Measurements from ENCODE around the gene TAAR9. TPM values are rescaled to one million over a fixed set of nuclear protein-coding genes. Genes with fewer than 3 reads are reported as not detected.
"Not testable (repeated sequence)": the region's sequence is repeated elsewhere in the genome, so short reads cannot be mapped to it uniquely, and the experiment has no call there.

The TAAR9 gene
- total RNA-seq, 2 donors from 2014 or later: not detected

DNA sequence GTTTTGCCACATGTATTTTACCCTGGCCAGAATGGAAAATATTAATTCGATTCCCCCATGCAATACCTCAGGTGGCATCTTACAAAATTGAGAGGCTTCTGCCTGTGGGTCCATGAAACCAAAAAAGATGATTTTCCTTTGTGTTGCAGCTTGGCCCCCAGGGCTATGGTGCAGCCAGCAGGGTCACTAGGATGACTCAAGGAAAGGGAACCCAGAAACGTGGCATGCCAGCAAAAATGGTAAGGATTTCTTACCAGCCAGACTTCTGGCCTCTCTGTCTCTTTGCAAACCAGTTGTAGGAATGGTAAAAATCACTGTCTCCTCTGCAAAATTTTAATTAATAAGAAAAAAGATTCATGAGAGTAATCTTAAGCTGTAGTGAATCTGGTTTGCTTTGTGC, 11.6 kb upstream of the TAAR9 start:
- Mint-ChIP-seq H3K4me3 (no peak overlapping the region), H3K27me3 (ENCODE audit: insufficient read depth) (peaks cover 31% of the 10 kb centered on the region), H3K36me3 (ENCODE audit: low read depth) (no peaks in the 10 kb centered on the region), H3K4me1 (peaks cover 22% of the 10 kb centered on the region), H3K27ac (no peak overlapping the region), H3K9me3 (peaks cover 9% of the 10 kb centered on the region)
- TF ChIP-seq, protein P1, sequence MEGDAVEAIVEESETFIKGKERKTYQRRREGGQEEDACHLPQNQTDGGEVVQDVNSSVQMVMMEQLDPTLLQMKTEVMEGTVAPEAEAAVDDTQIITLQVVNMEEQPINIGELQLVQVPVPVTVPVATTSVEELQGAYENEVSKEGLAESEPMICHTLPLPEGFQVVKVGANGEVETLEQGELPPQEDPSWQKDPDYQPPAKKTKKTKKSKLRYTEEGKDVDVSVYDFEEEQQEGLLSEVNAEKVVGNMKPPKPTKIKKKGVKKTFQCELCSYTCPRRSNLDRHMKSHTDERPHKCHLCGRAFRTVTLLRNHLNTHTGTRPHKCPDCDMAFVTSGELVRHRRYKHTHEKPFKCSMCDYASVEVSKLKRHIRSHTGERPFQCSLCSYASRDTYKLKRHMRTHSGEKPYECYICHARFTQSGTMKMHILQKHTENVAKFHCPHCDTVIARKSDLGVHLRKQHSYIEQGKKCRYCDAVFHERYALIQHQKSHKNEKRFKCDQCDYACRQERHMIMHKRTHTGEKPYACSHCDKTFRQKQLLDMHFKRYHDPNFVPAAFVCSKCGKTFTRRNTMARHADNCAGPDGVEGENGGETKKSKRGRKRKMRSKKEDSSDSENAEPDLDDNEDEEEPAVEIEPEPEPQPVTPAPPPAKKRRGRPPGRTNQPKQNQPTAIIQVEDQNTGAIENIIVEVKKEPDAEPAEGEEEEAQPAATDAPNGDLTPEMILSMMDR (conservative IDR thresholded peaks at IDR 0.05): no peak
- Histone ChIP-seq H3K4me3 (ENCODE audit: low read length) (no peak overlapping the region), H3K9ac (ENCODE audit: extremely low read depth, low read length, poor library complexity, severe bottlenecking) (no peak overlapping the region), H3K4me1 (ENCODE audit: control insufficient read depth, insufficient read depth, low read length) (peaks cover 4% of the 10 kb centered on the region), H3K9me3 (ENCODE audit: control insufficient read depth, low read length) (peaks cover 8% of the 10 kb centered on the region), H3K27me3 (ENCODE audit: control insufficient read depth, insufficient read depth, low read length, poor library complexity, severe bottlenecking) (peaks cover 36% of the 10 kb centered on the region), H3K27ac (ENCODE audit: low read depth, low read length) (no peak overlapping the region), H3K36me3 (ENCODE audit: control insufficient read depth, insufficient read depth, low read length) (no peaks in the 10 kb centered on the region)
- WGBS, 2 experiments (ENCODE audit: insufficient coverage in 1 of 2, insufficient read length in 1 of 2): 60 to 68% methylated on average over 2 of the region's 2 CpGs
- no peak for DNase-seq

DNA sequence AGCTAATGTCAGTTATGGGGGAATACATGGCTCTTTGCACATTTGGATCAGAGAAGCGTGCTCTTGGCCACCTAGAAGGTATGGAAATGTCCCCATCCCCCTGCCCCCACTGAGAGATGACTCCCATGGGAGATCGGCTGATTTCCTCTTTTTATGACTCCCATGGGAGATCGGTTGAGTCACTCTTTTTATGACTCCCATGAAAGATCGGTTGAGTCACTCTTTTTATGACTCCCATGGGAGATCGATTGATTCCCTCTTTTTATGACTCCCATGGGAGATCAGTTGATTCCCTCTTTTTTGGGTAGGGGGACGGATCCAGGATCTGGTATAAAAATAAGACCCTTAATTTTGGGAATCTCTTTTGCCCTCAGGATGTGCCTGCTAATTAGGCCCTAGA, 10.3 kb upstream of the TAAR9 start:
- TF ChIP-seq, protein P1 (conservative IDR thresholded peaks at IDR 0.05): no peak
- H3K36me3 Mint-ChIP-seq (ENCODE audit: low read depth): no peaks in the 10 kb centered on the region
- WGBS, 2 experiments (ENCODE audit: insufficient coverage in 1 of 2, insufficient read length in 1 of 2): 95 to 96% methylated on average over 4 to 6 of the region's 6 CpGs

DNA sequence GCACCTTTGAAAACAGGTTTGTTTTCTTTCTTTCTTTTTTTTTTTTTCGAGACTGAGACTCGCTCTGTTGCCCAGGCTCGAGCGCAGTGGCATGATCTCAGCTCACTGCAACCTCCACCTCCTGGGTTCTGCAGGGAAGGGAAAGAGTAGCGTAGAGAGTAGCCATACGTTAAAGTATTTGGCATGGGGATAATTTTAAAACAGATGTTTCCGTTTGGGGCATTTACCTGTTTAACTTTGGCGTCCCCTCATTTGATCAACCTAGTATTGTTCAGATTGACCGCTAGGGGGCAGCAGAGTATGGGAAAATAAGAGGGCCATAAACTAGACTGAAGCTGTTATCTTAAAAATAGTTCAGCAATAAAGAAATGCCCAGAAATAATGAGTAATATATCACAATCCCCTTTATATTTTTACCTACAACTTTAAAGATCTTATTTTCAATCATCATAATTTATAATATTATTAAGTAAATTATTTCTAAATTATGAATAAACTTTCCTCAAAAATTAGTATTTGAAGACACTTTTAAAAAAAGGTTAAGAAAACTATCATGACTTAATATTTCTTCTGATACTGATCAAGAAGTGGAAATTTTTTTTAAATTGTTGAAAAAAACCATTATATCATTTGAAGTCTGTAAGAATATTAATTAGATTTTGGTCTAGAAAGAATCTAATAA, 7.6 kb upstream of the TAAR9 start:
- Histone ChIP-seq H3K9me3 (ENCODE audit: control insufficient read depth, low read length) (peaks cover 9% of the 10 kb centered on the region), H3K36me3 (ENCODE audit: control insufficient read depth, insufficient read depth, low read length) (no peaks in the 10 kb centered on the region), H3K4me3 (ENCODE audit: low read length) (no peak overlapping the region), H3K4me1 (ENCODE audit: control insufficient read depth, insufficient read depth, low read length) (peaks cover 4% of the 10 kb centered on the region), H3K27me3 (ENCODE audit: control insufficient read depth, insufficient read depth, low read length, poor library complexity, severe bottlenecking) (peaks cover 18% of the 10 kb centered on the region), H3K27ac (ENCODE audit: low read depth, low read length) (no peak overlapping the region), H3K9ac (ENCODE audit: extremely low read depth, low read length, poor library complexity, severe bottlenecking) (no peak overlapping the region)
- TF ChIP-seq, protein P1 (conservative IDR thresholded peaks at IDR 0.05): peak; percentile 95
- DNase-seq: peak; percentile 79
- H3K27ac Mint-ChIP-seq: peak overlapping the region; percentile 54
- peaks cover 4% of the 10 kb centered on the region for H3K36me3 Mint-ChIP-seq (ENCODE audit: low read depth)
- peak overlapping the region; percentile 33 for H3K4me3 Mint-ChIP-seq
- 17 to 39% methylated on average over 2 to 9 of the region's 9 CpGs for WGBS, 2 experiments (ENCODE audit: insufficient coverage in 1 of 2, insufficient read length in 1 of 2)
- peaks cover 22% of the 10 kb centered on the region for H3K9me3 Mint-ChIP-seq
- peaks cover 14% of the 10 kb centered on the region for H3K27me3 Mint-ChIP-seq (ENCODE audit: insufficient read depth)
- peaks cover 22% of the 10 kb centered on the region for H3K4me1 Mint-ChIP-seq

More for the DNA sequence above, 10.3 kb upstream of the TAAR9 start:
- Mint-ChIP-seq H3K4me1 (peaks cover 22% of the 10 kb centered on the region), H3K9me3 (peaks cover 9% of the 10 kb centered on the region), H3K27me3 (ENCODE audit: insufficient read depth) (peaks cover 31% of the 10 kb centered on the region), H3K27ac (no peak overlapping the region), H3K4me3 (no peak overlapping the region)
- H3K9me3 ChIP-seq (ENCODE audit: control insufficient read depth, low read length): peaks cover 8% of the 10 kb centered on the region
- H3K4me1 ChIP-seq (ENCODE audit: control insufficient read depth, insufficient read depth, low read length): peaks cover 4% of the 10 kb centered on the region
- no peak overlapping the region for H3K27ac ChIP-seq (ENCODE audit: low read depth, low read length)
- DNase-seq: no peak
- H3K36me3 ChIP-seq (ENCODE audit: control insufficient read depth, insufficient read depth, low read length): no peaks in the 10 kb centered on the region
- peaks cover 36% of the 10 kb centered on the region for H3K27me3 ChIP-seq (ENCODE audit: control insufficient read depth, insufficient read depth, low read length, poor library complexity, severe bottlenecking)
- H3K9ac ChIP-seq (ENCODE audit: extremely low read depth, low read length, poor library complexity, severe bottlenecking): no peak overlapping the region
- H3K4me3 ChIP-seq (ENCODE audit: low read length): no peak overlapping the region

DNA sequence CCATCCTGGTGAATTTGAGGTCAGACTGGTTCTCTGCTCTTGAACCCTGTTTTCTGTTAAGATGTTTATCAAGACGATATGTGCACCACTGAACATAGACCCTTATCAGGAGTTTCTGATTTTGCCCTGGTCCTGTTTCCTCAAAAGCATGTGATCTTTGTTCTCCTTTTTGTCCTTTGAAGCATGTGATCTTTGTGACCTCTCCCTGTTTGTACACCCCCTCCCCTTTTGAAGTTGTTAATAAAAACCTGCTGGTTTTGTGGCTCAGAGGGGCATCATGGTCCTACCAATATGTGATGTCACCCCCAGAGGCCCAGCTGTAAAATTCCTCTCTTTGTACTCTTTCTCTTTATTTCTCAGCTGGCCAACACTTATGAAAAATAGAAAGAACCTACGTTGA, 3.5 kb upstream of the TAAR9 start:
- not testable (repeated sequence) for H3K4me1 Mint-ChIP-seq; H3K27me3 Mint-ChIP-seq (ENCODE audit: insufficient read depth); H3K4me1 ChIP-seq (ENCODE audit: control insufficient read depth, insufficient read depth, low read length); H3K4me3 Mint-ChIP-seq; DNase-seq; H3K27ac ChIP-seq (ENCODE audit: low read depth, low read length); H3K36me3 Mint-ChIP-seq (ENCODE audit: low read depth); H3K27ac Mint-ChIP-seq; H3K9ac ChIP-seq (ENCODE audit: extremely low read depth, low read length, poor library complexity, severe bottlenecking); H3K4me3 ChIP-seq (ENCODE audit: low read length); H3K36me3 ChIP-seq (ENCODE audit: control insufficient read depth, insufficient read depth, low read length)
- Histone ChIP-seq H3K27me3 (ENCODE audit: control insufficient read depth, insufficient read depth, low read length, poor library complexity, severe bottlenecking) (peaks cover 11% of the 10 kb centered on the region), H3K9me3 (ENCODE audit: control insufficient read depth, low read length) (peaks cover 12% of the 10 kb centered on the region)
- 93 to 100% methylated on average over 1 to 2 of the region's 2 CpGs for WGBS, 2 experiments (ENCODE audit: insufficient coverage in 1 of 2, insufficient read length in 1 of 2)
- peaks cover 26% of the 10 kb centered on the region for H3K9me3 Mint-ChIP-seq
